K562 (cell line): ENCODE results near the gene ZNF548. TPM values are rescaled to one million over a fixed set of nuclear protein-coding genes. Genes with fewer than 3 reads are reported as not detected.

Source experiments
- ATAC-seq: fragments of 200-7000 bp; cut with Tn5 transposase; 3 replicates; pipeline ENCODE4 v1.9.1; 2020; ENCODE audit warnings: moderate library complexity
- BruUV-seq: library from RNA; stranded (reverse); fragments of 400-500 nt; replicated peaks from 2 replicates; lab custom pipeline; 2021; lab: Mats Ljungman, UMichigan
- CTCF ChIA-PET: fragments of 300-600 bp; formaldehyde crosslinking; extraction: SDS; loops from one replicate; lab custom pipeline; 2021; ENCODE audit warnings: low intra/inter-chr PET ratio; lab: Yijun Ruan, JAX
- POLR2A ChIA-PET: fragments of 300-600, 350-650 bp; sonication (Branson Sonifier 250); formaldehyde crosslinking; extraction: SDS; loops from one replicate; lab custom pipeline; 2021; ENCODE audit warnings: antibody characterized with exemption, inconsistent platforms; lab: Yijun Ruan, JAX
- DNase-seq, 4 experiments: peaks; one replicate each; pipeline versions ENCODE4 v3.0.0 to v3.0.0-alpha.2; 2011 to 2018; ENCODE audit warnings: low spot score in 3 of 4, mixed read lengths in 3 of 4; ENCODE audit errors: extremely low read depth in 1 of 4
- FAIRE-seq: peaks from 2 replicates; lab custom pipeline; 2011; peaks lifted over from hg19 to GRCh38; lab: Jason Lieb, UNC
- H2AFZ ChIP-seq: 2 replicates; pipeline ENCODE4 v1.6.0; 2011; ENCODE audit warnings: low read depth, low read length, control low read depth, inconsistent platforms
- H3K27ac ChIP-seq: fragments of 200-600 bp; 3 replicates; pipeline ENCODE4 v1.8.0; 2011; ENCODE audit warnings: low read depth, mild to moderate bottlenecking, control low read depth, inconsistent platforms, low read length, moderate library complexity, mixed read lengths; ENCODE audit errors: extremely low read depth
- H3K27me3 ChIP-seq, 2 experiments: fragments of 300-600 bp in 1 of 2; 2 replicates in 1 of 2; 3 replicates in 1 of 2; pipeline versions ENCODE4 v1.6.0 to v1.8.0; 2011; ENCODE audit warnings: inconsistent platforms in 2 of 2, low read length in 2 of 2, mild to moderate bottlenecking in 1 of 2, mixed read lengths in 1 of 2, moderate library complexity in 1 of 2; ENCODE audit not compliant: control insufficient read depth in 2 of 2, insufficient read depth in 2 of 2
- H3K36me3 ChIP-seq: fragments of 300-600 bp; 3 replicates; pipeline ENCODE4 v1.8.0; 2011; ENCODE audit warnings: mild to moderate bottlenecking, low read length, inconsistent platforms; ENCODE audit not compliant: control insufficient read depth, insufficient read depth
- H3K4me1 ChIP-seq, 2 experiments: fragments of 200-600 bp in 1 of 2; replicated peaks in 1 of 2; 2 replicates in 1 of 2; 3 replicates in 1 of 2; pipeline versions ENCODE4 v1.5.1 to v1.8.0; 2011; ENCODE audit warnings: inconsistent platforms in 2 of 2, low read length in 2 of 2, mild to moderate bottlenecking in 1 of 2, mixed read lengths in 1 of 2, moderate library complexity in 1 of 2; ENCODE audit not compliant: control insufficient read depth in 2 of 2, insufficient read depth in 2 of 2
- H3K4me2 ChIP-seq: 2 replicates; pipeline ENCODE4 v1.6.1; 2011; ENCODE audit warnings: low read length, control low read depth, inconsistent platforms, mixed read lengths; ENCODE audit not compliant: insufficient read depth
- H3K4me3 ChIP-seq: fragments of 200-600 bp; sonication (generic), shearing (Covaris generic); 2 replicates; pipeline ENCODE4 v1.5.1; 2016; ENCODE audit warnings: control low read depth, inconsistent platforms
- H3K79me2 ChIP-seq: fragments of 200-600 bp; 3 replicates; pipeline ENCODE4 v1.8.0; 2011; ENCODE audit warnings: low read length, inconsistent platforms; ENCODE audit not compliant: control insufficient read depth, insufficient read depth
- H3K9ac ChIP-seq, 2 experiments: 2 replicates each; pipeline versions ENCODE4 v1.6.0 to v1.6.1; 2011; ENCODE audit warnings: low read depth in 2 of 2, low read length in 2 of 2, control low read depth in 1 of 2, inconsistent platforms in 1 of 2, mild to moderate bottlenecking in 1 of 2, mixed read lengths in 1 of 2; ENCODE audit not compliant: insufficient read depth in 1 of 2
- H3K9me1 ChIP-seq: one replicate; pipeline ENCODE4 v1.6.0; 2011; ENCODE audit warnings: inconsistent platforms, mild to moderate bottlenecking, low read length, moderate library complexity; ENCODE audit not compliant: control insufficient read depth, insufficient read depth
- H3K9me3 ChIP-seq: replicated peaks from 2 replicates; pipeline ENCODE4 v1.5.1; 2011; ENCODE audit warnings: low read depth, low read length, inconsistent platforms; ENCODE audit not compliant: control insufficient read depth, insufficient read depth
- H4K20me1 ChIP-seq: replicated peaks from 2 replicates; pipeline ENCODE4 v1.6.1; 2011; ENCODE audit warnings: low read length, inconsistent platforms, mixed read lengths; ENCODE audit not compliant: control insufficient read depth, insufficient read depth
- ASH1L ChIP-seq: fragments of 450-650 bp; IDR thresholded peaks from 2 replicates; pipeline ENCODE4 v1.6.1; 2018; ENCODE audit warnings: borderline replicate concordance, mild to moderate bottlenecking, low read depth; ENCODE audit not compliant: partially characterized antibody
- MAFF ChIP-seq: IDR thresholded peaks from 2 replicates; pipeline ENCODE4 v1.6.1; 2012; ENCODE audit warnings: low read length, improper control_type of control experiment
- MCM3 ChIP-seq: fragments of 450-650 bp; IDR thresholded peaks from 2 replicates; pipeline ENCODE4 v1.6.1; 2016
- NCOA4 ChIP-seq: fragments of 450-650 bp; IDR thresholded peaks from 2 replicates; pipeline ENCODE4 v1.6.1; 2018; ENCODE audit warnings: mild to moderate bottlenecking; ENCODE audit not compliant: partially characterized antibody
- PHF20 ChIP-seq: fragments of 450-650 bp; IDR thresholded peaks from 2 replicates; pipeline ENCODE4 v1.6.1; 2018; ENCODE audit not compliant: partially characterized antibody
- TEAD4 ChIP-seq, 2 experiments: sonication (generic) in 1 of 2; formaldehyde crosslinking in 1 of 2; IDR thresholded peaks; 2 replicates each; pipeline versions ENCODE4 v1.6.1 to v1.8.0; 2012 to 2022; ENCODE audit warnings: borderline replicate concordance in 1 of 2, inconsistent platforms in 1 of 2, low read length in 1 of 2, mild to moderate bottlenecking in 1 of 2, missing genetic modification reagents in 1 of 2
- ZNF695 ChIP-seq: fragments of 450-650 bp; formaldehyde crosslinking; IDR thresholded peaks from 2 replicates; pipeline ENCODE4 v1.4.0; 2020; ENCODE audit warnings: mild to moderate bottlenecking, moderate library complexity
- WGBS: fragments of 100-300 bp; shearing (Covaris generic); methylation state at CpG from one replicate; pipeline ENCODE4 v1.1.6; 2016; ENCODE audit warnings: low coverage, mixed read lengths; ENCODE audit not compliant: insufficient coverage; ENCODE audit errors: missing lambda C conversion rate; 5-methylcytosine and 5-hydroxymethylcytosine counted together
- in situ Hi-C: fragments of 300-500 bp; cut with MboI; formaldehyde crosslinking; loops from 4 replicates; pipeline ENCODE4 v1.15.0; 2018; ENCODE audit warnings: inconsistent platforms, mixed read lengths
- intact Hi-C: fragments of 100-400 bp; cut with micrococcal nuclease; formaldehyde crosslinking; loops from 2 replicates; pipeline ENCODE4 v1.14.2; 2022
- polyA plus RNA-seq, 8 experiments: library from polyadenylated mRNA; depleted of rRNA in 4 of 8; stranded (reverse) in 5 of 8; unstranded in 3 of 8; fragments of >200 nt; fragmentation: Nextera tagmentation in 2 of 8; fragmentation: Illumina TruSeq in 1 of 8; extraction: Ambion mirVana in 2 of 8; extraction: Trizol in 1 of 8; gene quantifications; 2 replicates each; pipeline versions ENCODE4 v1.2.1 to v1.2.3, GENCODE V29; 2011 to 2014; ENCODE audit warnings: inconsistent platforms in 1 of 8, missing spikeins in 1 of 8
- total RNA-seq, 7 experiments: library from RNA; depleted of rRNA in 6 of 7; stranded (reverse); fragments of >200 nt in 6 of 7; fragmentation: Illumina TruSeq in 2 of 7; extraction: Trizol in 2 of 7; gene quantifications; 2 replicates each; pipeline versions ENCODE4 v1.2.1 to v1.2.3, GENCODE V29; 2011 to 2021; ENCODE audit warnings: low replicate concordance in 1 of 7

ZNF548 gene
- total and polyA plus RNA-seq, 9 of the 15 experiments (the other 6 are each of a cell fraction or from before 2014, with no cell fraction given), result 1.5 to 8.7 (median 4.5) TPM

DNA sequence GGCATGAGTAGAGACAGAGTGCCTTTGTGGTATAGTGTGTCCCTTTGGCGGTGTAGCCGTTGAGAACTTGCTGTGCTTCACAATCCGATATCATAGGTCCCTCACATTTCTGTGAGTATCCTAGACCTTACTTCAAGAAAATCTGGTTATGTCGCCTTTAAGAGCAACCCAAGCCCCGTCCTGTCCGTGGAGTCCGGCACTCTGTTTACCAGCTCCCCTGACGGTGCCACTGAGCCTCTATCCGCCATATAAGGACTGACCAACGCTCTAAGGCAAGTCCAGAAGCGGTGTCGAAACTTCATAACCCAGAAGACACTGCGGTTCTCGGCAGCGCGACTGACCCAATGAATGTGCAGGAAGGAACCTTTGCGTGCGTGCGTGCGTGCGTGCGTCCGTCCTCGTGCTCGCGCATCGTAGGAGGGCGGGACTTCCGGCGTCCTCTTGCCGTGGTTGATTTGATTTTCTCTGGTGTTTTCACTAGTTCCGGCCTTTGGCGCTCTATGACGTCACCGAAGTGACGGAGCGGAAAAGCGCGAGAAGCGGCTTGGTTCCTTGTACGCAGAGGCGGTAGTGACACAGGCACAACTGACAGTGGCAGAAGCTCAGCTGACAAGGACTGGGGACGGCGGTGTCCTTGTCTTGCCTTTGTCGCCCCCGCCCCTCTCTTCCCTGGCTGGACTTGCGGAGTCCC, 26.5 kb upstream of the ZNF548 start, which contains the start of the genes TRAPPC2B and ZNF547 (continued):
- TF ChIP-seq NCOA4, result no peak
- no peak for TF ChIP-seq MCM3
- no peak for TF ChIP-seq MAFF
- no peak for TF ChIP-seq ZNF695 (CRISPR knock-in tag)
- peak; percentile 41 for TF ChIP-seq PHF20
- TF ChIP-seq TEAD4 (IDR thresholded peaks at IDR 0.05; ENCODE audit: low read length), result no peak
- no peak for TF ChIP-seq TEAD4 (CRISPR knock-in tag; IDR thresholded peaks at IDR 0.05; ENCODE audit: borderline replicate concordance)
- TF ChIP-seq, all 486 proteins: peak for 75

DNA sequence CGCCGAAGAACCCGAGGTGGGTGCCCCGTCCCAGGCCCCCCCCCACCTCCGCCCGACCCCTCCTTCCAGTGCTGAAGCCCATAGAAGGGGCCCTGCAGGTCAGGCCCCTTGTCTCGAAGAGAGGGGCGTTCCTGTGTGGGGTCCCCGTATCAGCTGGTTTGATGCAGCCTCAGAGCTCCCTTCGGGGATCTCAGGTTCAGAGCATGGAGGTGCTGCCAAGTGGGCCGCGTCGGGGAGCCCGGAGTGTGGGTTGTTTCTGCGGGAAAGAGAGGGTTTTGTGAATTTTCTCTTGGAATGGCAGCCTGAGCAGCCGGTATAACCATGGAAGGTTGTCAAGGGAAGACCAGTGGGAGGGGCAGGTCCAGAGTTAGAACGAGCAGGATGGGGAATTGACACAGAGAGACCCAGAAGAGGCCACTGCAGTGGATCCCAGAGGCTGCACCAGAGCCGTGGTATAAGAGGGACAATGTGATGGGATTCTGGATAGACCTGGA, 25.9 kb upstream of the ZNF548 start:
- POLR2A ChIA-PET, result interaction anchor here (0.7 kb wide), 1 partner anchor 26 kb away, joined by 4 read pairs; the partner anchor contains the start of gene ZNF548
- H3K9me1 ChIP-seq, result no peaks in the 10 kb centered on the region
- CTCF ChIA-PET, result no interaction called here
- WGBS, result 7% methylated on average over 10 of the region's 18 CpGs
- no peaks in the 10 kb centered on the region for H3K79me2 ChIP-seq
- peaks cover 0 to 5% of the 10 kb centered on the region in 2 experiments; a peak in 1 of 5 replicates for H3K4me1 ChIP-seq
- no peak for TF ChIP-seq TEAD4 (IDR thresholded peaks at IDR 0.05; ENCODE audit: low read length)
- TF ChIP-seq TEAD4 (CRISPR knock-in tag; IDR thresholded peaks at IDR 0.05; ENCODE audit: borderline replicate concordance), result no peak
- no peak for TF ChIP-seq ASH1L
- TF ChIP-seq, all 486 proteins: peak for 0
- intact Hi-C loops (no loop called here), in situ Hi-C loops (no loop called here)
- peak overlapping the region; percentile 46 to 79 for H3K9ac ChIP-seq
- peak overlapping the region; percentile 83 for H3K4me2 ChIP-seq
- no TSS peak for BruUV-seq
- H4K20me1 ChIP-seq, result no peaks in the 10 kb centered on the region
- peak overlapping the region; percentile 50 for H3K4me3 ChIP-seq
- H3K9me3 ChIP-seq, result peaks cover 4% of the 10 kb centered on the region; the same call in 1 of the 2 replicates
- H3K36me3 ChIP-seq, result no peaks in the 10 kb centered on the region
- peak overlapping the region; percentile 23; the same call in 1 of the 2 replicates for H2AFZ ChIP-seq
- no peak for DNase-seq
- H3K27me3 ChIP-seq, result no peaks in the 10 kb centered on the region
- peak overlapping the region; percentile 66; the same call in 2 of the 3 replicates for H3K27ac ChIP-seq
- FAIRE-seq, result no peak
- no peak; the same call in 2 of the 3 replicates for ATAC-seq
